ENCODE results near the gene SEMA6A. TPM values are rescaled to one million over a fixed set of nuclear protein-coding genes. Genes with fewer than 3 reads are reported as not detected.

SEMA6A gene
- total RNA-seq, 4 donors from 2014 or later, result 76.7 to 231 (median 117) TPM

DNA sequence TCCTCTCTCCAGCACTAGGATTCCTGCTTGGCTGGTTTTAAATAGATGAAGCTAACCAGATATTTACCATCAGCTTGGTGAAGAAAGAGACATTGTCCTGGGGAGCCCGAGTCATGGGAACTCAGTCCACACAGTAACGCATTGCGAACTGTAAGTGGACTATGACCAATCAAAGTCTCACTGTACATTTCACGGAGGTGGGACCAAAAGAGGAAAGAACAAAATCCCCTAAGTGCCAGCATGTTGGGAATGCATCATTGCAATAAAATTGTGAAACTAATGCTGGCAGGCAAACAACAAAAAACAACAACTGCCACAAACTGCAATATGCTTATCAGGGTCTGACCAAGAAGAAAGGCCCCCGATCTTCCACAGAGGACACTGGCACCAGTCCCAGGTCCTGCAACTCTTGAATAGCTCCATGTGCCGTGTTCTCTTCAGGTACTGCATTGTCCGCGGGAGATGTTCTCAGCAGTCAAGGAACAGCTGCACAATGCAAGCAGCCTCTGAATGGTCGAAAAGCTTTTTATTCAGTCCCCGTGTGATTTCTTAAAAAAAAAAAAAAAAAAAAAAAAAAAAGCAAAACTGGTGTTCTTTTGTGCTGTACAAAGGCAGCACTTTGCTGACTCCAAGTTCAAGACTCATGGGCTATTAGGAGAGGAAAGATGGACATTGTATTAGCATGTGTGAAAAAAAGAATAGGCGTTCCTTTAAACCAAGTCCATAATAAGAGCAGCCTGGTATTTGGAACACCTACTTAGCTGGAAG lies 38.1 kb downstream of the SEMA6A start:
- H3K4me3 ChIP-seq, result no peak overlapping the region
- H3K9me3 ChIP-seq, result no peaks in the 10 kb centered on the region
- no peaks in the 10 kb centered on the region for H3K27me3 ChIP-seq
- intact Hi-C loops (cut with DNase I; ENCODE audit: low total_unique reads), result no loop called here
- in situ Hi-C loops (cut with MboI; ENCODE audit: low pct_ligation_motif_present in 1 of 4, low pct_unique_long_range_greater_than_20kb in 1 of 4, low sequenced_read_pairs in 3 of 4), result no loop called here
- peaks cover 0 to 65% (median 53%) of the 10 kb centered on the region in 4 donors for H3K4me1 ChIP-seq
- TF ChIP-seq EP300 (IDR thresholded peaks at IDR 0.05; ENCODE audit: low read depth) (no peak), POLR2AphosphoS5 (IDR thresholded peaks at IDR 0.05) (peak; percentile 24 to 62 (median 44))
- no peaks in the 10 kb centered on the region for H3K36me3 ChIP-seq
- DNase-seq, result peak; percentile 45
- 45 to 52% methylated on average over 4 to 11 of the region's 11 CpGs for WGBS, 2 donors (ENCODE audit: low coverage in 1 of 2)
- peak overlapping the region; percentile 38 to 70 (median 66) for H3K27ac ChIP-seq

DNA sequence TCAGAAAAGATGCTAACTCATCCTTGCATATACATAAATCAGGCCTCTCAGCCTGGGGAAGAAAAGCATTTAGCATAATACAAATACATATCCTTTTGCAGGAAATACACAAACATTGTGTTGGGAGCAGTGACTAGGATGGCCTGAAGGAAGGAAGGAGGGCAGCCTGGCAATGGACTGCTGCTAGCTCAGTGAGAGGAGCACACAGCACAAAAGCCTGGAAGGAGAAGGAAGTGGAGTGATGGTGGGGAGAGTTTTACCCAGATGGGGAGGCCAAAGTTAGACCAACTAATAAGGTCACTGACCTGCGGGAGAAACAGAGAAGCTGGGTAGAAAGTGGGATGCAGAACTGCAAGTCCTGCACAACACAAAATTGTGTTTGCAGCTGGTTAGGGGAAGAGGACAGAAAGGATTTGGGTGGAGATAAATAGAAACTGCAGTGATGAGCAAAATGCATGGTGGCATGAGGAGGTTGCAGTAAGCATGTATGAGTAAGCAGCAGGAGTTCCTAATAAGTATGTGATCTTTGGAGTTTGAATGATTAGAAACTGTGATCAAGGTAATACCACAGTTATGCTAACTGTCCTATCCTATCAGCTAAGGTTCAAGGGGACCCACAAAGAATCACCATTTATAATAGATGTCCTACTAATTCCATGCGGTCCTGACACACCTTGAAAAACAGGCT lies 39.5 kb downstream of the SEMA6A start:
- Histone ChIP-seq H3K9me3 (no peaks in the 10 kb centered on the region), H3K4me1 (peaks cover 2 to 79% (median 61%) of the 10 kb centered on the region in 4 donors), H3K36me3 (no peaks in the 10 kb centered on the region), H3K27me3 (no peaks in the 10 kb centered on the region), H3K27ac (peak overlapping the region in 2 of 4 donors; percentile 65 to 67), H3K4me3 (no peak overlapping the region)
- TF ChIP-seq CTCF (IDR thresholded peaks at IDR 0.05) (no peak), POLR2A (IDR thresholded peaks at IDR 0.05) (no peak), POLR2AphosphoS5 (IDR thresholded peaks at IDR 0.05) (no peak), EP300 (IDR thresholded peaks at IDR 0.05; ENCODE audit: low read depth) (no peak)
- WGBS, 2 donors (ENCODE audit: low coverage in 1 of 2), result 73 to 83% methylated on average over 1 to 2 of the region's 2 CpGs
- no peak for DNase-seq
- intact Hi-C loops (cut with DNase I; ENCODE audit: low total_unique reads), result no loop called here
- in situ Hi-C loops (cut with MboI; ENCODE audit: low pct_ligation_motif_present in 1 of 4, low pct_unique_long_range_greater_than_20kb in 1 of 4, low sequenced_read_pairs in 3 of 4), result no loop called here

- no peak for DNase-seq
- H3K36me3 ChIP-seq, result no peaks in the 10 kb centered on the region
- H3K4me3 ChIP-seq, result no peak overlapping the region
- no peaks in the 10 kb centered on the region for H3K27me3 ChIP-seq
- in situ Hi-C loops (cut with MboI; ENCODE audit: low pct_ligation_motif_present in 1 of 4, low pct_unique_long_range_greater_than_20kb in 1 of 4, low sequenced_read_pairs in 3 of 4) (no loop called here), intact Hi-C loops (cut with DNase I; ENCODE audit: low total_unique reads) (no loop called here)
- TF ChIP-seq CTCF (IDR thresholded peaks at IDR 0.05) (no peak), POLR2A (IDR thresholded peaks at IDR 0.05) (no peak), EP300 (IDR thresholded peaks at IDR 0.05; ENCODE audit: low read depth) (no peak), POLR2AphosphoS5 (IDR thresholded peaks at IDR 0.05) (no peak)
- 21 to 51% methylated on average over 3 of the region's 3 CpGs for WGBS, 2 donors (ENCODE audit: low coverage in 1 of 2)
- peaks cover 20 to 97% (median 78%) of the 10 kb centered on the region in 4 donors for H3K4me1 ChIP-seq
- peak overlapping the region; percentile 37 to 67 (median 50) for H3K27ac ChIP-seq
- H3K9me3 ChIP-seq, result no peaks in the 10 kb centered on the region
These were observed 41.7 kb downstream of the SEMA6A start for GRCh38 chr5:116532762-116533525.

- WGBS, 2 donors (ENCODE audit: low coverage in 1 of 2), result 57% methylated on average over 1 of the region's 1 CpG; no CpG with 5 or more reads in 1 of the 2 donors
- H3K9me3 ChIP-seq, result no peaks in the 10 kb centered on the region
- no peaks in the 10 kb centered on the region for H3K36me3 ChIP-seq
- TF ChIP-seq CTCF (IDR thresholded peaks at IDR 0.05), result no peak
- in situ Hi-C loops (cut with MboI; ENCODE audit: low pct_ligation_motif_present in 1 of 4, low pct_unique_long_range_greater_than_20kb in 1 of 4, low sequenced_read_pairs in 3 of 4) (no loop called here), intact Hi-C loops (cut with DNase I; ENCODE audit: low total_unique reads) (no loop called here)
- H3K4me3 ChIP-seq, result no peak overlapping the region
- DNase-seq, result peak; percentile 27
- no peaks in the 10 kb centered on the region for H3K27me3 ChIP-seq
- peaks cover 22 to 99% (median 72%) of the 10 kb centered on the region in 4 donors for H3K4me1 ChIP-seq
- H3K27ac ChIP-seq, result peak overlapping the region in 2 of 4 donors; percentile 10 to 15
These were observed 43.0 kb downstream of the SEMA6A start for GRCh38 chr5:116531635-116532034.

All from transverse colon (tissue), 4 donors.